Activated effector memory CD4-positive, alpha-beta T cell treated with Interleukin-2 at 50 U/mL for 16 hours (primary cell): ENCODE measurements around the gene GABBR2.

ENCODE experiments used
- DNase-seq: peaks from one replicate; pipeline ENCODE4 v3.0.0-alpha.2; 2020

The GABBR2 gene

GRCh38 chr9:98567540-98568233, 141.0 kb downstream of the GABBR2 start:
- DNase-seq = no peak

- DNase-seq = no peak
These were observed 143.3 kb downstream of the GABBR2 start for GRCh38 chr9:98565152-98566135.

- no peak for DNase-seq
These were observed 144.0 kb downstream of the GABBR2 start for GRCh38 chr9:98564714-98565113.

- DNase-seq = no peak
These were observed 144.7 kb downstream of the GABBR2 start for GRCh38 chr9:98563988-98564387.

- no peak for DNase-seq
These were observed 145.4 kb downstream of the GABBR2 start for GRCh38 chr9:98563212-98563907.

- no peak for DNase-seq
These were observed 149.2 kb downstream of the GABBR2 start for GRCh38 chr9:98559561-98559960.

- no peak for DNase-seq
These were observed 150.2 kb downstream of the GABBR2 start for GRCh38 chr9:98558575-98558974.

GRCh38 chr9:98556511-98556910, 152.2 kb downstream of the GABBR2 start:
- no peak for DNase-seq

GRCh38 chr9:98555651-98556465, 152.9 kb downstream of the GABBR2 start:
- DNase-seq = no peak

GRCh38 chr9:98554752-98555151, 154.0 kb downstream of the GABBR2 start:
- no peak for DNase-seq

GRCh38 chr9:98552331-98552730, 156.4 kb downstream of the GABBR2 start:
- DNase-seq = no peak

- no peak for DNase-seq
These were observed 157.0 kb downstream of the GABBR2 start for GRCh38 chr9:98551511-98552286.

- DNase-seq = no peak
These were observed 158.4 kb downstream of the GABBR2 start for GRCh38 chr9:98550206-98550820.

GRCh38 chr9:98549401-98549800, 159.3 kb downstream of the GABBR2 start:
- DNase-seq = no peak

GRCh38 chr9:98547606-98548005, 161.1 kb downstream of the GABBR2 start:
- no peak for DNase-seq

- no peak for DNase-seq
These were observed 163.7 kb downstream of the GABBR2 start for GRCh38 chr9:98545021-98545420.

GRCh38 chr9:98541684-98542230, 167.0 kb downstream of the GABBR2 start:
- no peak for DNase-seq

- no peak for DNase-seq
These were observed 168.3 kb downstream of the GABBR2 start for GRCh38 chr9:98540476-98540875.

GRCh38 chr9:98539954-98540353, 168.8 kb downstream of the GABBR2 start:
- DNase-seq = no peak

- DNase-seq = no peak
These were observed 170.1 kb downstream of the GABBR2 start for GRCh38 chr9:98538626-98539031.

- DNase-seq = no peak
These were observed 170.5 kb downstream of the GABBR2 start for GRCh38 chr9:98538203-98538602.
